ENCODE results near the gene SARM1.

GRCh38 chr17:28324781-28325180 lies 46.7 kb upstream of the SARM1 start:
- no peak for TF ChIP-seq TOX (CRISPR knock-in tag; IDR thresholded peaks at IDR 0.05; ENCODE audit: borderline replicate concordance)
- TF ChIP-seq ESRRG (CRISPR knock-in tag; IDR thresholded peaks at IDR 0.05), result no peak
- TF ChIP-seq ZFP30 (CRISPR knock-in tag; IDR thresholded peaks at IDR 0.05), result no peak
- no peak for TF ChIP-seq TCF4 (CRISPR knock-in tag; IDR thresholded peaks at IDR 0.05; ENCODE audit: borderline replicate concordance)
- no peak for TF ChIP-seq PATZ1 (CRISPR knock-in tag; IDR thresholded peaks at IDR 0.05; ENCODE audit: borderline replicate concordance)
- TF ChIP-seq OSR1 (CRISPR knock-in tag; IDR thresholded peaks at IDR 0.05), result no peak
- no peak for TF ChIP-seq PPARA (CRISPR knock-in tag; IDR thresholded peaks at IDR 0.05; ENCODE audit: borderline replicate concordance)
- no peak for TF ChIP-seq BACH2 (CRISPR knock-in tag; IDR thresholded peaks at IDR 0.05; ENCODE audit: borderline replicate concordance)
- TF ChIP-seq CREB5 (CRISPR knock-in tag; IDR thresholded peaks at IDR 0.05; ENCODE audit: low read depth), result no peak
- no peak for TF ChIP-seq SNAI2 (CRISPR knock-in tag; IDR thresholded peaks at IDR 0.05)
- no peak for TF ChIP-seq ZFP3 (CRISPR knock-in tag; IDR thresholded peaks at IDR 0.05)

All from SK-N-SH treated with all-trans-retinoic acid at 6 μM for 48 hours (cell line).